ENCODE measurements around the gene LRP4.

LRP4 gene

GRCh38 chr11:46907606-46908005 lies 10.7 kb downstream of the LRP4 start:
- Histone ChIP-seq H3K9ac (ENCODE audit: insufficient read length, low read depth) (no peak overlapping the region), H3K4me1 (ENCODE audit: insufficient read depth, insufficient read length) (peaks cover 15% of the 10 kb centered on the region), H3K36me3 (ENCODE audit: insufficient read depth, insufficient read length, low read length) (peaks cover 45% of the 10 kb centered on the region), H3K4me3 (ENCODE audit: insufficient read length, low read depth) (no peak overlapping the region), H3K27me3 (ENCODE audit: insufficient read depth, insufficient read length) (no peaks in the 10 kb centered on the region), H3K9me3 (ENCODE audit: insufficient read depth, low read length) (no peaks in the 10 kb centered on the region)
- TF ChIP-seq YY1 (IDR thresholded peaks at IDR 0.05; ENCODE audit: insufficient read depth, insufficient read length) (no peak), ZNF274 (IDR thresholded peaks at IDR 0.05; ENCODE audit: low read depth, low read length) (no peak), SUZ12 (IDR thresholded peaks at IDR 0.05; ENCODE audit: extremely low read depth, insufficient read depth, insufficient read length) (no peak)
- DNase-seq (ENCODE audit: low read depth, low spot score) = no peak

- DNase-seq (ENCODE audit: low read depth, low spot score) = peak; percentile 73
- no peak overlapping the region for H3K4me3 ChIP-seq (ENCODE audit: insufficient read length, low read depth)
- H3K9ac ChIP-seq (ENCODE audit: insufficient read length, low read depth) = no peak overlapping the region
- H3K9me3 ChIP-seq (ENCODE audit: insufficient read depth, low read length) = no peaks in the 10 kb centered on the region
- TF ChIP-seq ZNF274 (IDR thresholded peaks at IDR 0.05; ENCODE audit: low read depth, low read length) (no peak), YY1 (IDR thresholded peaks at IDR 0.05; ENCODE audit: insufficient read depth, insufficient read length) (no peak), SUZ12 (IDR thresholded peaks at IDR 0.05; ENCODE audit: extremely low read depth, insufficient read depth, insufficient read length) (no peak)
- H3K4me1 ChIP-seq (ENCODE audit: insufficient read depth, insufficient read length) = peaks cover 13% of the 10 kb centered on the region
- peaks cover 48% of the 10 kb centered on the region for H3K36me3 ChIP-seq (ENCODE audit: insufficient read depth, insufficient read length, low read length)
- no peaks in the 10 kb centered on the region for H3K27me3 ChIP-seq (ENCODE audit: insufficient read depth, insufficient read length)
Observed at GRCh38 chr11:46906609-46907041, 11.7 kb downstream of the LRP4 start.

- peaks cover 47% of the 10 kb centered on the region for H3K36me3 ChIP-seq (ENCODE audit: insufficient read depth, insufficient read length, low read length)
- no peak for DNase-seq (ENCODE audit: low read depth, low spot score)
- peak overlapping the region; percentile 9 for H3K9ac ChIP-seq (ENCODE audit: insufficient read length, low read depth)
- TF ChIP-seq SUZ12 (IDR thresholded peaks at IDR 0.05; ENCODE audit: extremely low read depth, insufficient read depth, insufficient read length) (no peak), ZNF274 (IDR thresholded peaks at IDR 0.05; ENCODE audit: low read depth, low read length) (no peak), YY1 (IDR thresholded peaks at IDR 0.05; ENCODE audit: insufficient read depth, insufficient read length) (no peak)
- no peaks in the 10 kb centered on the region for H3K27me3 ChIP-seq (ENCODE audit: insufficient read depth, insufficient read length)
- no peak overlapping the region for H3K4me3 ChIP-seq (ENCODE audit: insufficient read length, low read depth)
- peaks cover 13% of the 10 kb centered on the region for H3K4me1 ChIP-seq (ENCODE audit: insufficient read depth, insufficient read length)
- no peaks in the 10 kb centered on the region for H3K9me3 ChIP-seq (ENCODE audit: insufficient read depth, low read length)
Observed at GRCh38 chr11:46905806-46906205, 12.5 kb downstream of the LRP4 start.

- no peak for DNase-seq (ENCODE audit: low read depth, low spot score)
- peaks cover 55% of the 10 kb centered on the region for H3K36me3 ChIP-seq (ENCODE audit: insufficient read depth, insufficient read length, low read length)
- peaks cover 19% of the 10 kb centered on the region for H3K4me1 ChIP-seq (ENCODE audit: insufficient read depth, insufficient read length)
- H3K4me3 ChIP-seq (ENCODE audit: insufficient read length, low read depth) = no peak overlapping the region
- no peak overlapping the region for H3K9ac ChIP-seq (ENCODE audit: insufficient read length, low read depth)
- TF ChIP-seq SUZ12 (IDR thresholded peaks at IDR 0.05; ENCODE audit: extremely low read depth, insufficient read depth, insufficient read length) = no peak
- no peaks in the 10 kb centered on the region for H3K27me3 ChIP-seq (ENCODE audit: insufficient read depth, insufficient read length)
- H3K9me3 ChIP-seq (ENCODE audit: insufficient read depth, low read length) = peaks cover under 1% of the 10 kb centered on the region; the same call in 1 of the 2 replicates
Observed at GRCh38 chr11:46903846-46904245, 14.5 kb downstream of the LRP4 start.

GRCh38 chr11:46902694-46903093 lies 15.7 kb downstream of the LRP4 start:
- Histone ChIP-seq H3K9ac (ENCODE audit: insufficient read length, low read depth) (no peak overlapping the region), H3K4me1 (ENCODE audit: insufficient read depth, insufficient read length) (peaks cover 19% of the 10 kb centered on the region), H3K4me3 (ENCODE audit: insufficient read length, low read depth) (no peak overlapping the region), H3K9me3 (ENCODE audit: insufficient read depth, low read length) (peaks cover 8% of the 10 kb centered on the region; the same call in 1 of the 2 replicates), H3K36me3 (ENCODE audit: insufficient read depth, insufficient read length, low read length) (peaks cover 59% of the 10 kb centered on the region), H3K27me3 (ENCODE audit: insufficient read depth, insufficient read length) (no peaks in the 10 kb centered on the region)
- DNase-seq (ENCODE audit: low read depth, low spot score) = no peak
- TF ChIP-seq ZNF274 (IDR thresholded peaks at IDR 0.05; ENCODE audit: low read depth, low read length) = no peak
- TF ChIP-seq YY1 (IDR thresholded peaks at IDR 0.05; ENCODE audit: insufficient read depth, insufficient read length) = no peak
- no peak for TF ChIP-seq SUZ12 (IDR thresholded peaks at IDR 0.05; ENCODE audit: extremely low read depth, insufficient read depth, insufficient read length)

GRCh38 chr11:46901156-46901555 lies 17.2 kb downstream of the LRP4 start:
- no peak for DNase-seq (ENCODE audit: low read depth, low spot score)
- H3K36me3 ChIP-seq (ENCODE audit: insufficient read depth, insufficient read length, low read length) = peaks cover 69% of the 10 kb centered on the region

GRCh38 chr11:46900091-46900746 lies 18.1 kb downstream of the LRP4 start:
- DNase-seq (ENCODE audit: low read depth, low spot score) = no peak
- H3K4me3 ChIP-seq (ENCODE audit: insufficient read length, low read depth) = no peak overlapping the region
- no peaks in the 10 kb centered on the region for H3K27me3 ChIP-seq (ENCODE audit: insufficient read depth, insufficient read length)
- H3K9ac ChIP-seq (ENCODE audit: insufficient read length, low read depth) = no peak overlapping the region
- peaks cover 8% of the 10 kb centered on the region; the same call in 1 of the 2 replicates for H3K9me3 ChIP-seq (ENCODE audit: insufficient read depth, low read length)
- TF ChIP-seq YY1 (IDR thresholded peaks at IDR 0.05; ENCODE audit: insufficient read depth, insufficient read length) (no peak), ZNF274 (IDR thresholded peaks at IDR 0.05; ENCODE audit: low read depth, low read length) (no peak), SUZ12 (IDR thresholded peaks at IDR 0.05; ENCODE audit: extremely low read depth, insufficient read depth, insufficient read length) (no peak)
- H3K36me3 ChIP-seq (ENCODE audit: insufficient read depth, insufficient read length, low read length) = peaks cover 76% of the 10 kb centered on the region
- H3K4me1 ChIP-seq (ENCODE audit: insufficient read depth, insufficient read length) = peaks cover 17% of the 10 kb centered on the region

More at GRCh38 chr11:46901156-46901555, 17.2 kb downstream of the LRP4 start:
- Histone ChIP-seq H3K4me1 (ENCODE audit: insufficient read depth, insufficient read length) (peaks cover 22% of the 10 kb centered on the region), H3K27me3 (ENCODE audit: insufficient read depth, insufficient read length) (no peaks in the 10 kb centered on the region), H3K4me3 (ENCODE audit: insufficient read length, low read depth) (no peak overlapping the region), H3K9me3 (ENCODE audit: insufficient read depth, low read length) (peaks cover 8% of the 10 kb centered on the region; the same call in 1 of the 2 replicates), H3K9ac (ENCODE audit: insufficient read length, low read depth) (no peak overlapping the region)
- TF ChIP-seq SUZ12 (IDR thresholded peaks at IDR 0.05; ENCODE audit: extremely low read depth, insufficient read depth, insufficient read length) (no peak), YY1 (IDR thresholded peaks at IDR 0.05; ENCODE audit: insufficient read depth, insufficient read length) (no peak), ZNF274 (IDR thresholded peaks at IDR 0.05; ENCODE audit: low read depth, low read length) (no peak)
